Uterus (tissue), 4 donors: Measurements from ENCODE around the gene MTLN. TPM values are rescaled to one million over a fixed set of nuclear protein-coding genes. Genes with fewer than 3 reads are reported as not detected.
"Not testable (repeated sequence)": the region's sequence is repeated elsewhere in the genome, so short reads cannot be mapped to it uniquely, and the experiment has no call there.

ENCODE experiments used
- DNase-seq, 2 donors: peaks; one replicate each; pipeline ENCODE4 v3.0.0-alpha.2; 2019 to 2020
- H3K27ac ChIP-seq, 2 donors: fragments of 200-600 bp; sonication (generic); 1 replicate in 1 of 2; 2 replicates in 1 of 2; pipeline ENCODE4 v1.5.1; 2016 to 2018
- H3K27me3 ChIP-seq, 2 donors: fragments of 200-600 bp; sonication (generic); one replicate each; pipeline ENCODE4 v1.5.1; 2018 to 2019; ENCODE audit warnings: control low read depth in 1 of 2
- H3K36me3 ChIP-seq, 2 donors: fragments of 200-600 bp; sonication (generic); one replicate each; pipeline ENCODE4 v1.5.1; 2019; ENCODE audit warnings: control low read depth in 1 of 2
- H3K4me1 ChIP-seq, 2 donors: fragments of 200-600 bp; sonication (generic); one replicate each; pipeline ENCODE4 v1.5.1; 2018 to 2019; ENCODE audit warnings: control low read depth in 1 of 2
- H3K4me3 ChIP-seq, 2 donors: fragments of 200-600 bp; sonication (generic); 1 replicate in 1 of 2; 2 replicates in 1 of 2; pipeline ENCODE4 v1.5.1; 2018 to 2019; ENCODE audit warnings: mild to moderate bottlenecking in 1 of 2
- H3K9me3 ChIP-seq, 2 donors: fragments of 200-600 bp; sonication (generic); one replicate each; pipeline ENCODE4 v1.5.1; 2019; ENCODE audit warnings: control low read depth in 1 of 2
- POLR2A ChIP-seq, 2 donors: fragments of 450-650 bp; IDR thresholded peaks; one replicate each; pipeline ENCODE4 v1.6.1; 2016; ENCODE audit warnings: antibody characterized with exemption in 2 of 2, mild to moderate bottlenecking in 1 of 2, moderate library complexity in 1 of 2
- intact Hi-C: fragments of 100-400 bp; cut with DNase I; formaldehyde crosslinking; loops from one replicate; pipeline ENCODE4 v1.15.1; 2023; ENCODE audit warnings: low total_unique reads
- total RNA-seq, 4 donors: library from RNA; depleted of rRNA in 3 of 4; stranded (reverse); fragments of >200 nt in 3 of 4; gene quantifications; one replicate each; pipeline versions ENCODE4 v1.1.0 to v1.2.4, GENCODE V29; 2014 to 2023
- TF ChIP-seq, protein P1 (sequence below), 4 experiments: fragments of 200-600 bp in 2 of 4; fragments of 450-650 bp in 2 of 4; sonication (generic) in 2 of 4; IDR thresholded peaks; one replicate each; pipeline ENCODE4 v1.5.1; 2016 to 2019; ENCODE audit warnings: antibody characterized with exemption in 4 of 4, mild to moderate bottlenecking in 2 of 4, moderate library complexity in 1 of 4
- donor health status: DM: yes; HTN: yes; CAD: no.

MTLN gene
- total RNA-seq, 4 donors from 2014 or later = 12.6 to 54.7 (median 22.7) TPM

DNA sequence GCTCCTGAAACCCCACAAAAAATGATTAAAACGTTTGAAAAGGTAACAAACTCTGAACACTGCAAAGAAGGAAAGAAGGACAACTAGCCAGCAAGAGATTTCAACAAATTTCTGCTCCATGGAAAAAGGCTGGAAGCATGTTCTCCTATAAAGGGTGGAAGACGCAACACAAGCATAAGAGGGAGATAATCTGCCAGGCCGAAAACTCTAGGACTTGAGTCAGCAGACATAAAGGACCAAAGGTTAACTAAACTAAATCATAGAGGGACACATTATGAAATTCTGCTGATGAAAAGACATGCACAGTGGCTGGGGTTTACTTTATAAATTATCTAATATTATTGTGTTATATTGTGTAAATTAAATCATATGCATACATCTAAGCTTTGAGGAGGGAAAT is 14.3 kb downstream of the MTLN start:
- intact Hi-C loops = no loop called here
- Histone ChIP-seq H3K27me3 (no peaks in the 10 kb centered on the region), H3K9me3 (no peaks in the 10 kb centered on the region), H3K4me3 (no peak overlapping the region), H3K36me3 (no peaks in the 10 kb centered on the region), H3K4me1 (no peaks in the 10 kb centered on the region), H3K27ac (no peak overlapping the region)
- TF ChIP-seq POLR2A (IDR thresholded peaks at IDR 0.05) = no peak
- TF ChIP-seq, protein P1, sequence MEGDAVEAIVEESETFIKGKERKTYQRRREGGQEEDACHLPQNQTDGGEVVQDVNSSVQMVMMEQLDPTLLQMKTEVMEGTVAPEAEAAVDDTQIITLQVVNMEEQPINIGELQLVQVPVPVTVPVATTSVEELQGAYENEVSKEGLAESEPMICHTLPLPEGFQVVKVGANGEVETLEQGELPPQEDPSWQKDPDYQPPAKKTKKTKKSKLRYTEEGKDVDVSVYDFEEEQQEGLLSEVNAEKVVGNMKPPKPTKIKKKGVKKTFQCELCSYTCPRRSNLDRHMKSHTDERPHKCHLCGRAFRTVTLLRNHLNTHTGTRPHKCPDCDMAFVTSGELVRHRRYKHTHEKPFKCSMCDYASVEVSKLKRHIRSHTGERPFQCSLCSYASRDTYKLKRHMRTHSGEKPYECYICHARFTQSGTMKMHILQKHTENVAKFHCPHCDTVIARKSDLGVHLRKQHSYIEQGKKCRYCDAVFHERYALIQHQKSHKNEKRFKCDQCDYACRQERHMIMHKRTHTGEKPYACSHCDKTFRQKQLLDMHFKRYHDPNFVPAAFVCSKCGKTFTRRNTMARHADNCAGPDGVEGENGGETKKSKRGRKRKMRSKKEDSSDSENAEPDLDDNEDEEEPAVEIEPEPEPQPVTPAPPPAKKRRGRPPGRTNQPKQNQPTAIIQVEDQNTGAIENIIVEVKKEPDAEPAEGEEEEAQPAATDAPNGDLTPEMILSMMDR (IDR thresholded peaks at IDR 0.05) = no peak
- no peak for DNase-seq

DNA sequence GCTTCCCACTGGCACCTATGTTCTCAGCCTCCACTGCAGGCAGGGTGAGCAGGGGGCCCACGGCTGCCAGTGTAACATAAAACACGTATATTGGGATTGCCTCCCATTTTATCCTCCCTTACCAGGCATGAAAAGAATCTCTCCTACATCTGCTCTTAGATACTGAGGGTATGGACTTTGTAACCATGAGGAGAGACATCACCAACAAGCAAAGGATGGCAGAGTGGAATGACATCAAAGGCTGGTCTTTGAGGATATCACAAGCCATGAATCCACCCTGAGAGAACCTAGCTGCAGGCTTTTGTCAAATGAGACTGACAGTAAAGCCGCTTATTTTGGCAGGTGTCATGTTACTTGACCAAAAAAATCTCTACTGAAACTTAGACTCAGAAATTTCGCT is 14.9 kb downstream of the MTLN start:
- TF ChIP-seq POLR2A (IDR thresholded peaks at IDR 0.05) = no peak
- TF ChIP-seq, protein P1 (IDR thresholded peaks at IDR 0.05) = no peak
- no peaks in the 10 kb centered on the region for H3K9me3 ChIP-seq
- no peak overlapping the region for H3K27ac ChIP-seq
- H3K27me3 ChIP-seq = no peaks in the 10 kb centered on the region
- no peak for DNase-seq
- no peaks in the 10 kb centered on the region for H3K36me3 ChIP-seq
- intact Hi-C loops = no loop called here
- no peak overlapping the region for H3K4me3 ChIP-seq
- no peaks in the 10 kb centered on the region for H3K4me1 ChIP-seq

DNA sequence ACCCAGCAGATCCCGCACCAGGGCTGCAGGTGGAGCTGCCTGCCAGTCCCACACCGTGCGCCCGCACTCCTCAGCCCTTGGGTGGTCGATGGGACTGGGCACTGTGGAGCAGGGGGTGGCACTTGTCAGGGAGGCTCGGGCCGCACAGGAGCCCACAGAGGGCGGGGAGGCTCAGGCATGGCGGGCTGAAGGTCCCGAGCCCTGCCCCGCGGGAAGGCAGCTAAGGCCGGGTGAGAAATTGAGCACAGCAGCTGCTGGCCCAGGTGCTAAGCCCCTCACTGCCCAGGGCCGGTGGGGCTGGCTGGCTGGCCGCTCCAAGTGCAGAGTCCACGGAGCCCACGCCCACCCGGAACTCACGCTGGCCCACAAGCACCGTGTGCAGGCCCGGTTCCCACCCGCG is 22.2 kb downstream of the MTLN start:
- H3K27ac ChIP-seq, H3K9me3 ChIP-seq, H3K4me1 ChIP-seq, H3K27me3 ChIP-seq, intact Hi-C loops, H3K4me3 ChIP-seq, DNase-seq, H3K36me3 ChIP-seq: not testable (repeated sequence)

- Histone ChIP-seq H3K27ac (no peak overlapping the region), H3K36me3 (no peaks in the 10 kb centered on the region), H3K9me3 (no peaks in the 10 kb centered on the region), H3K4me1 (no peaks in the 10 kb centered on the region), H3K4me3 (no peak overlapping the region), H3K27me3 (no peaks in the 10 kb centered on the region)
- TF ChIP-seq, protein P1 (IDR thresholded peaks at IDR 0.05) = no peak
- TF ChIP-seq POLR2A (IDR thresholded peaks at IDR 0.05) = no peak
- intact Hi-C loops = no loop called here
- DNase-seq = no peak
These were observed 29.9 kb downstream of the MTLN start for GRCh38 chr2:110182449-110182848.

DNA sequence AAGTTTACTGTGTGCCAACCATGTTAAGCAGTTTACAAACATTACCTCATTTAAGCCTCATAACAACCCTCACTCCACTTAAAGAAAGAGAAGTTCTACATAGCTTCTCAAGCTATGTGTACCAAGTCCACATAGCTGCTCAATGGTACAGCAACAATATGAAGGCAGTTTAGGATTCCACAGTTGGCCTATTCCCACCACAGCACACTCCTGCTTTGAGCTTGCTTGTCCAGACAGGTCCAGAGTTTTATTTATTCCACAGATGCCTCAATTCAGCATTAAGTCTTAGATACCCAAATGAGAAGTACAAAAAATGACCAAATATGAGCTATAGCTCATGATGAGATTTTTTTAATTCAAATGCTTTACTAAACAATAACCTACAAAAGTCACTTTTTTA is 32.3 kb downstream of the MTLN start:
- TF ChIP-seq, protein P1 (IDR thresholded peaks at IDR 0.05) = no peak
- no peak for TF ChIP-seq POLR2A (IDR thresholded peaks at IDR 0.05)
- Histone ChIP-seq H3K36me3 (no peaks in the 10 kb centered on the region), H3K27me3 (no peaks in the 10 kb centered on the region), H3K27ac (no peak overlapping the region), H3K4me3 (no peak overlapping the region), H3K4me1 (no peaks in the 10 kb centered on the region), H3K9me3 (no peaks in the 10 kb centered on the region)
- DNase-seq = no peak
- intact Hi-C loops = no loop called here

- Histone ChIP-seq H3K9me3 (no peaks in the 10 kb centered on the region), H3K36me3 (peaks cover 0 to 3% of the 10 kb centered on the region in 2 donors), H3K4me1 (no peaks in the 10 kb centered on the region), H3K4me3 (no peak overlapping the region), H3K27ac (no peak overlapping the region), H3K27me3 (no peaks in the 10 kb centered on the region)
- TF ChIP-seq, protein P1 (IDR thresholded peaks at IDR 0.05) = no peak
- TF ChIP-seq POLR2A (IDR thresholded peaks at IDR 0.05) = no peak
- intact Hi-C loops = no loop called here
- DNase-seq = no peak
These were observed 38.8 kb downstream of the MTLN start for GRCh38 chr2:110173523-110173922.
